Bronchial epithelial cell (primary cell): Measurements from ENCODE around the gene GRM8. TPM values are rescaled to one million over a fixed set of nuclear protein-coding genes. Genes with fewer than 3 reads are reported as not detected.
"Not testable (repeated sequence)": the region's sequence is repeated elsewhere in the genome, so short reads cannot be mapped to it uniquely, and the experiment has no call there.

Source experiments
- DNase-seq: peaks from one replicate; pipeline ENCODE4 v3.0.0-alpha.2; 2010; ENCODE audit warnings: low read depth
- FAIRE-seq: peaks from 2 replicates; lab custom pipeline; 2011; peaks lifted over from hg19 to GRCh38; lab: Jason Lieb, UNC
- H3K27me3 ChIP-seq: 2 replicates; pipeline ENCODE4 v1.5.1; 2011; ENCODE audit warnings: low read length; ENCODE audit not compliant: control insufficient read depth, insufficient read depth
- H3K36me3 ChIP-seq: 2 replicates; pipeline ENCODE4 v1.5.1; 2011; ENCODE audit warnings: low read length; ENCODE audit not compliant: control insufficient read depth, insufficient read depth
- H3K4me3 ChIP-seq: 2 replicates; pipeline ENCODE4 v1.5.1; 2011; ENCODE audit warnings: mild to moderate bottlenecking, low read depth, low read length, control low read depth
- total RNA-seq: library from RNA; depleted of rRNA; stranded (reverse); fragments of >200 nt; gene quantifications from 2 replicates; pipeline ENCODE4 v1.2.1, GENCODE V29; 2014
- TF ChIP-seq, protein P1 (sequence below): IDR thresholded peaks from 2 replicates; pipeline ENCODE4 v1.5.1; 2011; ENCODE audit warnings: mild to moderate bottlenecking, moderate library complexity, low read length, control low read depth, inconsistent platforms; ENCODE audit not compliant: insufficient read depth, severe bottlenecking

Gene GRM8
- total RNA-seq, 1 donor from 2014 or later = not detected

DNA sequence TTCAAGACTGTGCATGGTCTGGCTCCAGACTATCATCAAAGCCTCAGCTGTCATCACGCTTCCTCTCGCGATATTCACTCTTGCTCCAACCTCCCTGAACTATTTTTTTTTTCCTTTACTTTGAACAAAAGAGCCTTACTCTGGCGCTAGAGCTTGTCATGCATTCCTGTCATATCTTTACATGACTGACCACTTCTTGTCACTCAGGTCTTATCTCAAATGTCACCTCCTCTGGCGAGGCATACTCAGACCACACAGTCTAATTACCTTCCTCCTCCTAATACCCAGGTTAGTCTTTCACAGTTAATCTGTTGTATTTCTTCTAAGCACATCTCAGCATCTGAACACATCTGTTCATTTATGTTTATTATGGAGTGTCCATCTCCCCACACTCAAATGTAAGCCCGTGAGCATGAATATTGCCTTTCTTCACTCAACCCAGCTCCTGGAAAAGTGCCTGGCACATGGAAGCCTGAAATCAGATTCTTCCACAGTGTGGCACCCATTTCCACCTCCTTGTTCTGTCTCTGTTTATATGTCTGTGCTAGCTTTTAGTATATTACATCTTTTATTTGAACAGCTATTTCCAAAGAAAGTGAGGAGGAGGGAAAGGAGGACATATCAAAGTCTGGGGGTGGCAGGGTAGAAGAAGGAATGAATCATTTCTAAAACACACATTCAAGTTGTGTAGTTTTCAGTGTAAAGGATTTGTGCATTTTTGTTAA is 351.5 kb downstream of the GRM8 start:
- FAIRE-seq, DNase-seq, H3K4me3 ChIP-seq: not testable (repeated sequence)

DNA sequence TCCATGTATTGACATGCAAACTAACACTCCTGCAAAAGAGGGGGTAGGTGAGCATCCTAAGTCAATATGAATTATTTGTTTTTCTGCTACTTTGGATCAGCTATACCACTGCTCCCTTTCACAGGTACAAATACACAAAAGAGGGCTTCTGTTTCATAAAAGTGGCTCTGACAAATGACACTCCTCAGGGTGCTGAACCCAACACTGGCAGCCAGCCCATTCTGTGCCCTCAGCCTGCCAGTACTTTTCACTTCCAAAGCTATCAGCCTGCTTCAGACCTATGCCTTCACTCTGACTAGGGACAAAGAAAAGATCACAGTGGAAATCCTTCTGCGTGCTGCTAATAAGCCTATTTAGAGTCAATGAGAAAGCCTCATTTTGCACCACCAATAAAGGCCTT is 364.8 kb downstream of the GRM8 start:
- FAIRE-seq, H3K27me3 ChIP-seq, DNase-seq, H3K36me3 ChIP-seq, H3K4me3 ChIP-seq: not testable (repeated sequence)

More for the DNA sequence above, 351.5 kb downstream of the GRM8 start:
- not testable (repeated sequence) for H3K36me3 ChIP-seq, H3K27me3 ChIP-seq

DNA sequence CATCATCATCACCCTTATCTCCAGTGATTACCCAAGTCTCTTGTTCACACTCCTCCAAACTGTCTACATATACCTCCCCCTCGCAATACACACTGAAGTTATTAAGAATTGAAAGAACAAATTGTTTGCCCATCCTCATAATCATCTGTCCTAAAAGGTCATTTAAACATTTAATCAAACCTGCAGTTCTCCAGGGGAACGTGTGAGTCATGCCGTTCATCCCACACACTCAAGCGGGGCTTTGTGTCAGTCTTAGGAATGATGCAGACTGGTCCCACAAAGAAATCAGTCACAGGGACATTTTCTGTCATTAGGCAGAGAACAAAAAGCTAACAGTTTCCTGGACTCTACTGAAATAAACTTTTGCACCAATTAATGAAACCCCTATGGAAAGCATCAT is 365.2 kb downstream of the GRM8 start:
- not testable (repeated sequence) for DNase-seq, H3K36me3 ChIP-seq, H3K4me3 ChIP-seq, H3K27me3 ChIP-seq, FAIRE-seq

DNA sequence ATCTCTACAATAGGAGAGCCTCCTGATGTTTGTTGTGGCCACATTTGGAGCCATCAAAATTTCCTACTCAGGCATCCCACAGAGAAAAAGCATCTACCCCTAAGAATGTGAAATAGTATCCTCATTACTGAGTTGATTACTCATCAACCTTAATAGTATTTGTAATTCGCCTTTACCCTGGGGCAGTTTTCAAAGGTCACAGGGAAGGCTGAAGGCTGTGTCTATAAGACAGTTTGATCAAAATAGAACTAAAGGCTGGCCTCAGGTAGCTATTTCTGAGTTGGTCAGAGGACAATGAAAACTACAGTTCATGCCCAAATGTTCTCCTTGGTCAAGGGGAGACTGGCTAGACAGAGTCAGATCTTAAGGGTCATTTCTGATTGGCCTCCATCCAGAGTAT is 370.0 kb downstream of the GRM8 start:
- H3K4me3 ChIP-seq, DNase-seq, FAIRE-seq, H3K27me3 ChIP-seq, H3K36me3 ChIP-seq: not testable (repeated sequence)

DNA sequence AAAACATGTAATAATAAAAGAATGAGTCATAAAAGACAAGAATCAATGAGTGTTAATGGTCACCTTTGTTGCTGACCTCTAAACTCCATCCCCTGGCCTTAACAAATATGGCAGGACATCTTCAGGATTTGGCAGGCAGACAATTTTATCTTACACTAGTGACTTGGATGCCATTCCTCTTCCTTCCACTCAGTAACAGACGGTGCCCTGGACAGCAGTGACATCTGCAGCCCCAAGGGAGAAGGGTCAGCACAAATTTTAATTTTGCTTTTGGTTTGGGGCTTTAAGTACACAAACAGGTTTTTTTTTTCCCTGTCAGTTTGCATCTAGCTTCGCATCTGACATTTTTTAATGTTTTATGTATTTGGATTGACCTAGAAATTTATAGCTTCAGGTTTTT is 370.8 kb downstream of the GRM8 start:
- not testable (repeated sequence) for DNase-seq, H3K36me3 ChIP-seq, H3K4me3 ChIP-seq, FAIRE-seq, H3K27me3 ChIP-seq

DNA sequence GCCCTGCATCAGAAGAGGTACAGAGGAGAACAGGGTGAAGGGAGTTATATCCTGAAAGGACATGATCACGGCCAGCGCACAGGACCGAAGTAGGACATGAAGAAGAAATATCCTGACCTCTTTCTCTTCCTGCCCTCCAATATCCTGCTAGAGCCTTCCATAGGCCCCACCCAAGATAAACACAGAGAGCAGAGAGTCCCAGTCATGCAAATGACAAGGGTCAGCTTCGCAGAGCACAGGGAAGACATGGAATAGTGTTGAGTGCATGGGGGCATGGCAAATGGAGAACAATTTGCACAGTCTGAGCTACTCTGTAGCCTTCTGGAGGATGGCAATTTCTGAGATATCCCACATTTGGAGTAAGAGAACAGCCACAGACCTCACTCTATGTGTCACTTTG is 371.4 kb downstream of the GRM8 start:
- DNase-seq (no peak), FAIRE-seq (no peak)
- H3K4me3 ChIP-seq = no peak overlapping the region
- H3K36me3 ChIP-seq = no peaks in the 10 kb centered on the region
- no peaks in the 10 kb centered on the region for H3K27me3 ChIP-seq
- TF ChIP-seq, protein P1, sequence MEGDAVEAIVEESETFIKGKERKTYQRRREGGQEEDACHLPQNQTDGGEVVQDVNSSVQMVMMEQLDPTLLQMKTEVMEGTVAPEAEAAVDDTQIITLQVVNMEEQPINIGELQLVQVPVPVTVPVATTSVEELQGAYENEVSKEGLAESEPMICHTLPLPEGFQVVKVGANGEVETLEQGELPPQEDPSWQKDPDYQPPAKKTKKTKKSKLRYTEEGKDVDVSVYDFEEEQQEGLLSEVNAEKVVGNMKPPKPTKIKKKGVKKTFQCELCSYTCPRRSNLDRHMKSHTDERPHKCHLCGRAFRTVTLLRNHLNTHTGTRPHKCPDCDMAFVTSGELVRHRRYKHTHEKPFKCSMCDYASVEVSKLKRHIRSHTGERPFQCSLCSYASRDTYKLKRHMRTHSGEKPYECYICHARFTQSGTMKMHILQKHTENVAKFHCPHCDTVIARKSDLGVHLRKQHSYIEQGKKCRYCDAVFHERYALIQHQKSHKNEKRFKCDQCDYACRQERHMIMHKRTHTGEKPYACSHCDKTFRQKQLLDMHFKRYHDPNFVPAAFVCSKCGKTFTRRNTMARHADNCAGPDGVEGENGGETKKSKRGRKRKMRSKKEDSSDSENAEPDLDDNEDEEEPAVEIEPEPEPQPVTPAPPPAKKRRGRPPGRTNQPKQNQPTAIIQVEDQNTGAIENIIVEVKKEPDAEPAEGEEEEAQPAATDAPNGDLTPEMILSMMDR = no peak

DNA sequence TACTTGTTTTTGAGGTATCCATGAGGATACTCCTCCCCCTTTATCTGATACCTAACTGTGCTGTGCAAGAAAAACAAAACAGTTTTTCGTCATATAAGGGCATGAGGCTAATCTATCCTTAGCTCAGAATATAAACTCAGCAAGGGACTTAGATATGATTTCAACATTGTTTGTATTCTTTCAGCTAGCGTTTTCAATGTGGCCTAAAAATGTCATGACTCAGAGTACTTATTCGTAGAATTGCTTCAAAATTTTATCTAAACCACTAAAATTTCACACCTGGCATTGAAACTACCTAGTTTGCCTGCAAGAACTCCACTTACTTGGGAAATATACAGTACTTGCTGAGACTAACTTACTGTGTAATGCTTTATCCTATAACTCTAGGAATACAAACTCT is 376.2 kb downstream of the GRM8 start:
- not testable (repeated sequence) for H3K27me3 ChIP-seq, DNase-seq, H3K4me3 ChIP-seq, H3K36me3 ChIP-seq, FAIRE-seq

DNA sequence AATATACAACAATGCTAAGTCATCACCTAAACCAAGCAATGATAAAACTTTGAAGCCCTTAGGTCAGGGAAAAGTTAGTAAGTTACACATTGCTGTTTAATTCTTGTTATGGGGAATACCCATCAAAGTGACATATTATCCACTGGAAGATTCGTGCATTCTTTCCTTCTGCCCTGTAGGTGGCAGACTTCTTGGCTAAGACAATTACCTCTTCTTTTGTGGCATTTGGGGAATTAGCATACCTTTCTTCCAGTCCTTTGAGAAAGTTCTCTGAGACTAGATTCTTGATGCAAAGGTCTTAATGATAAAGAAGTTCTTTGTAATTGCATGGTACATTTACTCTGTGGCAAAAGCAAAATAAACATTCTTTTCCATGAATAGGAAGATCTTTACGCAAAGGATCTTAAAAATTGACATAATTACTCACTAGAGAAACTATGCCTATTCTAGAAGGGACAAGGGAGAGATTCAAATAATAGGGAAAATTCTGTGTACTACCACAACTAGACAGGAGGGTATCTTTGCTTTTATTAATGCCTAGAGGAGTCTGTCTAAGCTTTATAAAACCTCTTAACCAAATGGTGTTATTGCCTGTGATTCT is 395.9 kb downstream of the GRM8 start:
- no peaks in the 10 kb centered on the region for H3K36me3 ChIP-seq
- FAIRE-seq = no peak
- no peak overlapping the region for H3K4me3 ChIP-seq
- peak; percentile 35 for DNase-seq
- H3K27me3 ChIP-seq = no peaks in the 10 kb centered on the region
- TF ChIP-seq, protein P1 = peak; percentile 51

DNA sequence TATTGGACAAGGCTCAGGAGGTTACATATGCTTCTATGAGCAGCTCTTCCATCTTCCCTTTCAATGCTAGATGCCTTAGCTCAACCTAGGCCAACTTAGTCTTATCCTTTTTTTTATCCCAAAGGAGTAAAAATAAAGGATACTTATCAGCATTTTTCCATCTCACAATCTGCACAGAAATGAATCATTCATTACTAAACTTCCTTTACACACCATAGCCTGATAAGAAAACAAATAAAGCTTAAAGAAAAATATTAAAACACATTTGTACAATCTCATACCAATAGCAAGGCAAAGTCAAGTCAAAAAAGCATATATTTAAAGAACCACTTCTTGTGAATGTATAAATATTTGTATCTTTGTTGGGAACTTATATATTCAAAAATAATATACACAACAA is 407.4 kb downstream of the GRM8 start:
- TF ChIP-seq, protein P1 = no peak
- FAIRE-seq (no peak), DNase-seq (peak; percentile 10)
- Histone ChIP-seq H3K4me3 (no peak overlapping the region), H3K36me3 (no peaks in the 10 kb centered on the region), H3K27me3 (no peaks in the 10 kb centered on the region)
